CD4-positive, alpha-beta T cell treated with Interleukin-21 for 1 hour (primary cell): Measurements from ENCODE around the gene HFE.
"Not testable (repeated sequence)": the region's sequence is repeated elsewhere in the genome, so short reads cannot be mapped to it uniquely, and the experiment has no call there.

Experiments used
- DNase-seq: peaks from one replicate; pipeline ENCODE4 v3.0.0-alpha.2; 2020

The HFE gene

DNA sequence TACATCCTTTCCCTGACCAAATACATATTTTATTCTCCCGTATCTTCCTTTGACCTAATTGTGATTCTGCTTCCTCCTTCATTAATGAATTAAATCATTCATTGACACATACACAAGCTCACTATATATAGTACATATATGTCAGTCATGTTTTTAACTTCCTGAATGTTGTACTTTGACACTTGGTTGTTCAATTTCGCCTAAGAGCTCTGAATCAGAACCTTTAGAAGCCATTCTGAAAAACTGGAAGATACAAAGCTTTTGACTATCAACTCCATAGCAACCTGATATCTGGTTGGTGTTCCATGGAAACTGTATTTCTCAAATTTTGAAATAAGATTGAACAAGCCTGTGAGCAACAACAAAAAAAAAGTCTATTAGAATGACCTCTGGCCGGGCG, 27.3 kb upstream of the HFE start:
- no peak for DNase-seq

GRCh38 chr6:26064619-26065257, 22.5 kb upstream of the HFE start:
- peak; percentile 77 for DNase-seq

DNA sequence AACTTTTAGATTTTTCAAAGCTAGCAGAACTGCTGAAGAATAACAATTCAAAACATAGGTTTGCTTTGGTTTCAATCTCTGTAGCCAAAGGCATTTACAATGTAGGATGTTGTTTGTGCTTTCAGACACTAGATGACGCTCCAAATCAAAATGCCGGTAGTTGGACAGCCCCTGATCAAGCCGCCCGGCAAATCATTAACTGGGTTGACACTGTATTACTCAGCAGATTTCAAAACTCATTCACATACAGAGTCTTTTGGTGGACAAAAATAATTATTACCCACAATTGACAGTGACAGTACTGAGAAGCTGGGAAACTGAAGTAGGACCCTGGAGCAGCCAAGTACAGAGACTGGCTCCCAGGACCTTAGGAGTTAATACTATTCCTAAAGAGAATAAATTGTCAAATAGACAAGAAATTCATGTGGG, 21.3 kb upstream of the HFE start:
- peak; percentile 82 for DNase-seq

- DNase-seq = no peak
Observed at GRCh38 chr6:26067367-26067766, 19.9 kb upstream of the HFE start.

DNA sequence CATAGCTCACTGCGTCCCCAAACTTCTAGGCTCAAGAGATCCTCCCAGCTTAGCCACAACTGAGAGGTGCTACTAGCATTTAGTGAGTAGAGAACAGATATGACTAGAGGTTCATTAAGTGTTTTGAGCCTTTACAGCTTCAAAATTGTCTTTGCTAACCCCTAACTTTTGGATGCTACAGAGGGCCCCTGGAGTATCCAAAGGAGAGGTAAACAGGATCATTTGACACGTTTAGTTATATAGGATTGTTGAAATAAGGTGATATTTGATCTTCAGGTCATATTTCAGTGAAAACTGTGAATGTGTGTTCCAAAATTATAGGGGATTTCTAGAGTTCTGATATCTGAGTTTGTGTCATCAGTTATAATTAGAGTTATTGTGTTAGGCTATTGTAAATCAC, 19.2 kb upstream of the HFE start:
- DNase-seq = no peak

- no peak for DNase-seq
Observed at GRCh38 chr6:26071135-26071534, 16.1 kb upstream of the HFE start.

DNA sequence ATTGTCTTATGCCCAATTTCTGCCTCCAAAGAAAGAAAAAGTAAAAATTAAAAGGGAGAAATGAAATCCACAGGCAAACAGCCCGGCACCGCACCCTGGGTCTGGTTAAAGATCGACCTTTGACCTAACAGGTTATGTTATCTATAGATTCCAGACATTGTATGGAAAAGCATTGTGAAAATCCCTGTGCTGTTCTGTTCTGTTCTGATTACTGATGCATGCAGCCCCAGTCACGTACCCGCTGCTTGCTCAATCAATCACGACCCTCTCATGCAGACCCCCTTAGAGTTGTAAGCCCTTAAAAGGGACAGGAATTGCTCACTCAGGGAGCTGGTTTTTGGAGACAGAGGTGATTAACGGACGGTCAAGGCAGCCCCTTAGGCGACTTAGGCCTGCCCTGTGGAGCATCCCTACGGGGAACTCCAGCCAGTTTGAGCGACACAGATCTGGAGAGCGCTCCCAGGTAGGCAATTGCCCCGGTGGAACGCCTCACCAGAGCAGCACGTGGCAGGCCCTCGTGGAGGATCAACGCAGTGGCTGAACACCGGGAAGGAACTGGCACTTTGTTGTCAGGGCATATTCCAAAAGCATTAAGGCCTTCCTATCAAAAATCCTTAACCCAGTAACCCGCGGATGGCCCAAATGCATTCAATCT, 12.0 kb upstream of the HFE start:
- DNase-seq = no peak

DNA sequence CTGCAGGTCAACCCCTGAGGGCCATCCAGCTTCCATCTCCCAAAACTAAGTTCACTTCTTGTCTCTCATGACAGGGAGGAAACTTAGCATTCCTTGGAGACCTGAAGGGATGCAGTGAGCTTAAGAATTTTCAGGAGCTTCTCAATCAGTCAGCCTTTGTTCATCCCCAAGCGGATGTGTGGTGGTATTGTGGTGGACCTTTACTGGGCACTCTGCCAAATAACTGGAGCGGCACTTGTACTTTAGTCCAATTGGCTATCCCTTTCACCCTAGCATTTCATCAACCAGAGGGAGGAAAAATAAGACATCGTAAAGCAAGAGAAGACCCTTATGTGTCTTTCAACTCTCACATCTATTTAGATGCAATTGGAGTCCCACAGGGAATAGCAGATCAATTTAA, 9.2 kb upstream of the HFE start:
- DNase-seq = not testable (repeated sequence)

DNA sequence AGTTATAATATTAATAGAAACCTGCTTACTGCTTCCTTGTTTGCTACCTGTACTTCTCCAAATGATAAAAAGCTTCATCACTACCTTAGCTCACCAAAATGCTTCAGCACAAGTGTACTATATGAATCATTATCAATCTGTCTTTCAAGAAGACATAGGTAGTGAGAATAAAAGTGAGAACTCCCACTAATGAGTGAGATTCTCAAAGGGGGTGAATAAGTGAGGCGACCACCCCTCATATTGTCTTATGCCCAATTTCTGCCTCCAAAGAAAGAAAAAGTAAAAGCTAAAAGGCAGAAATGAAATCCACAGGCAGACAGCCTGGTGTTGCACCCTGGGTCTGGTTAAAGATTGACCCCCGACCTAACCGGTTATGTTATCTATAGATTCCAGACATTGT, 6.1 kb upstream of the HFE start:
- DNase-seq = not testable (repeated sequence)

- DNase-seq = peak; percentile 71
Observed at GRCh38 chr6:26086211-26086610, 1.0 kb upstream of the HFE start.

DNA sequence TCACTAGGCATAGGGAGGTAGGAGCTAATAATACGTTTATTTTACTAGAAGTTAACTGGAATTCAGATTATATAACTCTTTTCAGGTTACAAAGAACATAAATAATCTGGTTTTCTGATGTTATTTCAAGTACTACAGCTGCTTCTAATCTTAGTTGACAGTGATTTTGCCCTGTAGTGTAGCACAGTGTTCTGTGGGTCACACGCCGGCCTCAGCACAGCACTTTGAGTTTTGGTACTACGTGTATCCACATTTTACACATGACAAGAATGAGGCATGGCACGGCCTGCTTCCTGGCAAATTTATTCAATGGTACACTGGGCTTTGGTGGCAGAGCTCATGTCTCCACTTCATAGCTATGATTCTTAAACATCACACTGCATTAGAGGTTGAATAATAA, 1.1 kb downstream of the HFE start:
- DNase-seq = no peak

- DNase-seq = no peak
Observed at GRCh38 chr6:26089272-26089671, 2.0 kb downstream of the HFE start.

- no peak for DNase-seq
Observed at GRCh38 chr6:26092443-26092842, 5.2 kb downstream of the HFE start.

DNA sequence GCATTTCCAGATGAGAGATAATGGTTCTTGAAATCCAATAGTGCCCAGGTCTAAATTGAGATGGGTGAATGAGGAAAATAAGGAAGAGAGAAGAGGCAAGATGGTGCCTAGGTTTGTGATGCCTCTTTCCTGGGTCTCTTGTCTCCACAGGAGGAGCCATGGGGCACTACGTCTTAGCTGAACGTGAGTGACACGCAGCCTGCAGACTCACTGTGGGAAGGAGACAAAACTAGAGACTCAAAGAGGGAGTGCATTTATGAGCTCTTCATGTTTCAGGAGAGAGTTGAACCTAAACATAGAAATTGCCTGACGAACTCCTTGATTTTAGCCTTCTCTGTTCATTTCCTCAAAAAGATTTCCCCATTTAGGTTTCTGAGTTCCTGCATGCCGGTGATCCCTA, 6.8 kb downstream of the HFE start:
- no peak for DNase-seq

DNA sequence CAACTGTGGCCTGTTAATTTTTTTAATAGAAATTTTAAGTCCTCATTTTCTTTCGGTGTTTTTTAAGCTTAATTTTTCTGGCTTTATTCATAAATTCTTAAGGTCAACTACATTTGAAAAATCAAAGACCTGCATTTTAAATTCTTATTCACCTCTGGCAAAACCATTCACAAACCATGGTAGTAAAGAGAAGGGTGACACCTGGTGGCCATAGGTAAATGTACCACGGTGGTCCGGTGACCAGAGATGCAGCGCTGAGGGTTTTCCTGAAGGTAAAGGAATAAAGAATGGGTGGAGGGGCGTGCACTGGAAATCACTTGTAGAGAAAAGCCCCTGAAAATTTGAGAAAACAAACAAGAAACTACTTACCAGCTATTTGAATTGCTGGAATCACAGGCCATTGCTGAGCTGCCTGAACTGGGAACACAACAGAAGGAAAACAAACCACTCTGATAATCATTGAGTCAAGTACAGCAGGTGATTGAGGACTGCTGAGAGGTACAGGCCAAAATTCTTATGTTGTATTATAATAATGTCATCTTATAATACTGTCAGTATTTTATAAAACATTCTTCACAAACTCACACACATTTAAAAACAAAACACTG, 10.1 kb downstream of the HFE start:
- peak; percentile 80 for DNase-seq

GRCh38 chr6:26103141-26103769, 16.0 kb downstream of the HFE start:
- no peak for DNase-seq

- DNase-seq = peak; percentile 96
Observed at GRCh38 chr6:26103770-26104456, 16.7 kb downstream of the HFE start.

GRCh38 chr6:26104457-26105108, 17.4 kb downstream of the HFE start:
- DNase-seq = no peak

DNA sequence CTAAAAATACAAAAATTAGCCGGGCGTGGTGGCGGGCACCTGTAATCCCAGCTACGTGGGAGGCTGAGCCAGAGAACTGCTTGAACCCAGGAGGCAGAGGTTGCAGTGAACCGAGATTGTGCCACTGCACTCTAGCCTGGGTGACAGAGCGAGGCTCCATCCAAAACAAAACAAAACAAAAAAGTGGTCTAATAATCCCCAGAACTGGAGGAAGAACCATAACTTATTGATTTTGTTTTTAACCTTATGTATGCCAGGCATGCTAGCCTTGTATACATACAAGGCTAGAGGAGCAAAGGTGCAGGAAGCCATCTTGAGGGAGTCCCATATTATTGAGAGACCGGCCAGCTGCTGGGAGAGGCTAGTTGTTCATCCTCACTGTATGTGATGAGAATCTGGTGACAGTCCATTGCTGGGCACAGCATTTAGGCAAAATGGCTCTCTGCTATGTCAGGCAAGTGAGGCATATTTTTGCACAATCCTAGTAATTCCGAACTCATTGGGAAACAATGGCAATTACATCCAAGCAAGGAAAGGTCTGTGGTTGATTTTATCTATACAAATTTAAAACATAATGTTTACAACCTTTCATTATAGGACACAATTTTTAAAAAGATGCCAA, 18.0 kb downstream of the HFE start:
- no peak for DNase-seq

DNA sequence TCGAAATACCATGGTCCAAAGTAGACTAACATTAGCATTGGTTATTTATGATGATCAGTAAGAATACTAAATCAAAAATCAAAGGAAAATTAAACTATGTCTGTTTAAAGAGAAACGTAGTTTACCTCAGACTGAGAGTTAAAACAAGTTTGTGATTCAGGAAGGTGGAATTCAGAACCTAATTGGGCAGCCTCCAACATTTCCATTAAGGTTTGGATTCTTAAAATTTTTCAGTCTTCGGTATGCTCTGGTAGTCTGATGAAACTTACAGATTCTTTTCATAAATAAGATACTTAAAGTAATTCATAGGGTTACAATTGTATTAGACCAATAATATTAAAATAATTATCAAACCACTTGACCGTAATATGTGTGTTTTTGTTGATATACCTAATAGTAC, 18.6 kb downstream of the HFE start:
- DNase-seq = no peak

DNA sequence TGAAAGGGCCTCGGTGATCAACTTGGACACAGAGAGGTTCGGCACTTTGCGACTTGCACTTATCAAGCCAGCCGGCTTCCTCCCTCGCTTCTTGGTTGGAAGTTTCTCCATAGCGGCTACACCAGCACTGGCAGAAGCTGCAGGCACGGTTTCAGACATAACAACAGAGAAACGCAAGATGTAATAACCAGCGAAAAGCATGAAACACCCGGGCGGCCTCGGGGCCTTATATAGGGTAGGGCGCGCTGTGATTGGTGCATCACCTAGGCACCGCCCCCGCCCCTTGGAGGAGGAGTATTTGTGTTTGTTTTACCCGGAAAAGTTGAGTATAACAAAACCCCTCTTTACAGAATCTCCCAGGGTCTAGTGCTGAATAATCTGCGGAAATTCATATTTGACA, 20.7 kb downstream of the HFE start:
- DNase-seq = no peak

DNA sequence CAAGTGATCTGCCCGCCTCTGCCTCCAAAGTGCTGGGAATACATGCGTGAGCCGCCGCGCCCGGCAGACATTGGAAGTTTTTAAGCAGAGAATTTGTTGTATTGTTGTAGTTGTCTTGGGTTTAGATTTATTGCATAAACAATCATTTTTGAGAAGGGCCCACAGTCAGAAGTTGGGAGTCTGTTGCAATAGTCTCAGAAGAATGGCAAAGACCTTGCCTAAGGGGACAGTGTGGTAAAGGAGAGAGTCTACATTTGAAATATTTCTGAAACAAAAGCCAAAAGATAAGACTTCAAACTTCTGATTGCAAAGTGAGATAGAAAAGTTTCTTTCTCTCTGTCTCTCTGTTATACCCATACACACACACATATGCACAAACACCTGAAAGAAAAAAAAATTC, 22.5 kb downstream of the HFE start:
- DNase-seq = no peak
